C4-2B (cell line): ENCODE results near the gene ERBB4.
A peak's percentile ranks its signal among the peaks of the same experiment; 100 is the strongest.

Source experiments
- CTCF ChIP-seq: fragments of 450-650 bp; conservative IDR thresholded peaks from 2 replicates; pipeline ENCODE4 v1.5.1; 2017; ENCODE audit warnings: mild to moderate bottlenecking
- ZFX ChIP-seq: fragments of 450-650 bp; IDR thresholded peaks from 2 replicates; pipeline ENCODE4 v1.6.1; 2017

GRCh38 chr2:212520340-212520739 is 18.3 kb downstream of the ERBB4 start:
- TF ChIP-seq CTCF (peak; percentile 44), ZFX (no peak)
